Thoracic aorta (tissue), 2 donors: Measurements from ENCODE around the gene CDX4. TPM values are rescaled to one million over a fixed set of nuclear protein-coding genes. Genes with fewer than 3 reads are reported as not detected.

Experiments used
- ATAC-seq: fragments of 150-250 bp; one replicate; pipeline ENCODE4 v1.8.0; 2017; ENCODE audit warnings: low read depth; ENCODE audit not compliant: insufficient number of reproducible peaks, low FRiP score
- DNase-seq: peaks from one replicate; pipeline ENCODE4 v3.0.0-alpha.2; 2020; ENCODE audit warnings: low spot score
- H3K27ac ChIP-seq, 2 donors: fragments of 200-600 bp; sonication (generic); 1 replicate in 1 of 2; 2 replicates in 1 of 2; pipeline ENCODE4 v1.5.1; 2016; ENCODE audit warnings: mild to moderate bottlenecking in 2 of 2, moderate library complexity in 2 of 2
- H3K27me3 ChIP-seq: fragments of 200-600 bp; sonication (generic); replicated peaks from 2 replicates; pipeline ENCODE4 v1.6.0; 2016; ENCODE audit warnings: mild to moderate bottlenecking; ENCODE audit not compliant: insufficient read depth
- H3K36me3 ChIP-seq: fragments of 200-600 bp; sonication (generic); one replicate; pipeline ENCODE4 v1.5.1; 2016
- H3K4me1 ChIP-seq, 2 donors: fragments of 200-600 bp; sonication (generic); 1 replicate in 1 of 2; 2 replicates in 1 of 2; pipeline versions ENCODE4 v1.5.1 to v1.6.0; 2016; ENCODE audit warnings: low read depth in 2 of 2, mild to moderate bottlenecking in 1 of 2; ENCODE audit not compliant: control insufficient read depth in 1 of 2
- H3K4me3 ChIP-seq: fragments of 200-600 bp; sonication (generic); 2 replicates; pipeline ENCODE4 v1.5.1; 2016; ENCODE audit warnings: mild to moderate bottlenecking
- H3K9me3 ChIP-seq: fragments of 200-600 bp; sonication (generic); 2 replicates; pipeline ENCODE4 v1.5.1; 2016
- CTCF ChIP-seq: fragments of 200-600 bp; sonication (generic); IDR thresholded peaks from one replicate; pipeline ENCODE4 v1.5.1; 2019; ENCODE audit warnings: antibody characterized with exemption
- total RNA-seq, 2 donors: library from RNA; depleted of rRNA; stranded (reverse); fragments of >200 nt; gene quantifications; one replicate each; pipeline versions ENCODE4 v1.1.0 to v1.2.3, GENCODE V29; 2016

CDX4 gene
- total RNA-seq: not detected

GRCh38 chrX:73446831-73447230 is at the start of gene CDX4:
CDX4 (plus strand) TSS chrX:73447053; CDS start chrX:73447254, 201 bp downstream.
- no peak for DNase-seq
- no peaks in the 10 kb centered on the region for H3K9me3 ChIP-seq
- no peaks in the 10 kb centered on the region for H3K36me3 ChIP-seq
- no peak for TF ChIP-seq CTCF
- H3K27me3 ChIP-seq: no peaks in the 10 kb centered on the region
- H3K27ac ChIP-seq: no peak within 1 kb of the TSS
- H3K4me1 ChIP-seq: no peaks in the 10 kb centered on the region
- ATAC-seq: no peak
- no peak within 1 kb of the TSS for H3K4me3 ChIP-seq

GRCh38 chrX:73398185-73398914 is 48.5 kb upstream of the CDX4 start:
- Histone ChIP-seq H3K4me1 (no peaks in the 10 kb centered on the region), H3K9me3 (no peaks in the 10 kb centered on the region), H3K27me3 (no peaks in the 10 kb centered on the region), H3K36me3 (no peaks in the 10 kb centered on the region), H3K27ac (no peak overlapping the region), H3K4me3 (no peak overlapping the region)
- no peak for ATAC-seq
- DNase-seq: no peak
- no peak for TF ChIP-seq CTCF

GRCh38 chrX:73400136-73400748 is 46.6 kb upstream of the CDX4 start:
- Histone ChIP-seq H3K27me3 (no peaks in the 10 kb centered on the region), H3K36me3 (no peaks in the 10 kb centered on the region), H3K4me3 (no peak overlapping the region), H3K27ac (no peak overlapping the region), H3K4me1 (no peaks in the 10 kb centered on the region), H3K9me3 (no peaks in the 10 kb centered on the region)
- TF ChIP-seq CTCF: no peak
- no peak for ATAC-seq
- no peak for DNase-seq

GRCh38 chrX:73401591-73402266 is 45.1 kb upstream of the CDX4 start:
- Histone ChIP-seq H3K4me3 (no peak overlapping the region), H3K27me3 (no peaks in the 10 kb centered on the region), H3K36me3 (no peaks in the 10 kb centered on the region), H3K9me3 (no peaks in the 10 kb centered on the region), H3K27ac (no peak overlapping the region), H3K4me1 (no peaks in the 10 kb centered on the region)
- TF ChIP-seq CTCF: no peak
- no peak for DNase-seq
- no peak for ATAC-seq

- no peak overlapping the region for H3K27ac ChIP-seq
- H3K9me3 ChIP-seq: no peaks in the 10 kb centered on the region
- ATAC-seq: no peak
- no peak for TF ChIP-seq CTCF
- no peaks in the 10 kb centered on the region for H3K27me3 ChIP-seq
- H3K36me3 ChIP-seq: no peaks in the 10 kb centered on the region
- no peak for DNase-seq
- H3K4me1 ChIP-seq: no peaks in the 10 kb centered on the region
- no peak overlapping the region for H3K4me3 ChIP-seq
These were observed 33.9 kb upstream of the CDX4 start for GRCh38 chrX:73412930-73413329.
